Stromal cell of bone marrow (primary cell): Measurements from ENCODE around the gene GSTT2.
"Not testable (repeated sequence)": the region's sequence is repeated elsewhere in the genome, so short reads cannot be mapped to it uniquely, and the experiment has no call there.

Source experiments
- DNase-seq: peaks from one replicate; pipeline ENCODE4 v3.0.0-alpha.2; 2012; ENCODE audit warnings: low read depth

GSTT2 gene

GRCh38 chr22:23974345-23974744 lies 5.6 kb upstream of the GSTT2 start, which contains the start of gene DDT:
Gene DDT (minus strand): TSS chr22:23974441. CDS start chr22:23974414, 27 bp downstream.
- not testable (repeated sequence) for DNase-seq

- DNase-seq = not testable (repeated sequence)
Measured at GRCh38 chr22:23974836-23975352, 5.0 kb upstream of the GSTT2 start.

GRCh38 chr22:23977304-23977703 lies 2.6 kb upstream of the GSTT2 start:
- DNase-seq = not testable (repeated sequence)

GRCh38 chr22:23980567-23980966 lies 633 bp downstream of the GSTT2 start:
- DNase-seq = not testable (repeated sequence)

- DNase-seq = no peak
Measured at GRCh38 chr22:23984430-23984829, 4.5 kb downstream of the GSTT2 start.

GRCh38 chr22:23986089-23986488 lies 6.2 kb downstream of the GSTT2 start:
- not testable (repeated sequence) for DNase-seq

GRCh38 chr22:23986538-23987178 lies 6.7 kb downstream of the GSTT2 start:
- not testable (repeated sequence) for DNase-seq

GRCh38 chr22:23989583-23990244 lies 9.8 kb downstream of the GSTT2 start:
- not testable (repeated sequence) for DNase-seq

- DNase-seq = not testable (repeated sequence)
Measured at GRCh38 chr22:23993080-23993479, 13.1 kb downstream of the GSTT2 start.

- not testable (repeated sequence) for DNase-seq
Measured at GRCh38 chr22:23993581-23994177, 13.7 kb downstream of the GSTT2 start.

GRCh38 chr22:23997092-23997491 lies 17.2 kb downstream of the GSTT2 start:
- no peak for DNase-seq

GRCh38 chr22:23999779-24000178 lies 19.8 kb downstream of the GSTT2 start:
- not testable (repeated sequence) for DNase-seq

GRCh38 chr22:24001314-24001713 lies 21.4 kb downstream of the GSTT2 start:
- DNase-seq = no peak

GRCh38 chr22:24002272-24002671 lies 22.3 kb downstream of the GSTT2 start:
- no peak for DNase-seq

GRCh38 chr22:24002851-24003250 lies 22.9 kb downstream of the GSTT2 start:
- DNase-seq = no peak

GRCh38 chr22:24003887-24004286 lies 24.0 kb downstream of the GSTT2 start:
- no peak for DNase-seq

GRCh38 chr22:24005201-24005600 lies 25.3 kb downstream of the GSTT2 start, which contains the start of gene GSTT4:
Gene GSTT4 (minus strand): TSS chr22:24005453. CDS start chr22:24005356, 97 bp downstream.
- DNase-seq = no peak

GRCh38 chr22:24006207-24006913 lies 26.4 kb downstream of the GSTT2 start:
- DNase-seq = no peak

GRCh38 chr22:24006914-24007214 lies 26.9 kb downstream of the GSTT2 start:
- DNase-seq = no peak

GRCh38 chr22:24007253-24008021 lies 27.5 kb downstream of the GSTT2 start:
- DNase-seq = no peak

GRCh38 chr22:24008022-24008283 lies 28.0 kb downstream of the GSTT2 start:
- DNase-seq = no peak
